H1 (cell line): ENCODE measurements around the gene FGF1. TPM values are rescaled to one million over a fixed set of nuclear protein-coding genes. Genes with fewer than 3 reads are reported as not detected.

Experiments used
- CTCF ChIA-PET: fragments of 300-600 bp; sonication (Branson Sonifier 250); formaldehyde crosslinking; loops from one replicate; lab custom pipeline; 2021; ENCODE audit not compliant: partially characterized antibody; lab: Charles Lee
- POLR2A ChIA-PET: fragments of 300-600 bp; sonication (Branson Sonifier 250); formaldehyde crosslinking; loops from one replicate; lab custom pipeline; 2021; ENCODE audit warnings: inconsistent platforms; ENCODE audit not compliant: partially characterized antibody; lab: Charles Lee
- DNase-seq, 2 experiments: peaks; one replicate each; pipeline versions ENCODE4 v3.0.0 to v3.0.0-alpha.2; 2010 to 2022; ENCODE audit warnings: low spot score in 2 of 2, low read depth in 1 of 2, mixed read lengths in 1 of 2
- FAIRE-seq: peaks from 2 replicates; lab custom pipeline; 2011; peaks lifted over from hg19 to GRCh38; lab: Jason Lieb, UNC
- H2AFZ ChIP-seq: 2 replicates; pipeline ENCODE4 v1.8.1; 2012; ENCODE audit warnings: low read length, inconsistent platforms
- H2AK5ac ChIP-seq: 2 replicates; pipeline ENCODE4 v1.6.1; 2013; ENCODE audit warnings: low read depth, low read length
- H2BK120ac ChIP-seq: replicated peaks from 2 replicates; pipeline ENCODE3; 2013; ENCODE audit warnings: low read depth, low read length, inconsistent platforms
- H2BK12ac ChIP-seq: 2 replicates; pipeline ENCODE4 v1.6.1; 2013; ENCODE audit warnings: low read depth, low read length
- H2BK15ac ChIP-seq: 2 replicates; pipeline ENCODE4 v1.6.1; 2013; ENCODE audit warnings: low read length
- H2BK20ac ChIP-seq: 2 replicates; pipeline ENCODE4 v1.6.1; 2013; ENCODE audit warnings: low read length
- H2BK5ac ChIP-seq: 2 replicates; pipeline ENCODE4 v1.6.1; 2013; ENCODE audit warnings: low read depth, low read length
- H3K14ac ChIP-seq: 2 replicates; pipeline ENCODE4 v1.6.1; 2013; ENCODE audit warnings: inconsistent platforms; ENCODE audit not compliant: insufficient read length
- H3K18ac ChIP-seq: 2 replicates; pipeline ENCODE4 v1.6.1; 2013; ENCODE audit warnings: low read length; ENCODE audit errors: extremely low read depth
- H3K23ac ChIP-seq: 2 replicates; pipeline ENCODE4 v1.6.1; 2013; ENCODE audit warnings: inconsistent platforms; ENCODE audit not compliant: insufficient read length
- H3K23me2 ChIP-seq: 2 replicates; pipeline ENCODE4 v1.6.1; 2013; ENCODE audit warnings: low read depth, low read length
- H3K27ac ChIP-seq: 2 replicates; pipeline ENCODE4 v1.6.1; 2011; ENCODE audit warnings: low read depth, low read length, inconsistent platforms
- H3K27me3 ChIP-seq, 4 experiments: replicated peaks in 1 of 4; 1 replicate in 1 of 4; 2 replicates in 3 of 4; pipeline versions ENCODE4 v1.6.1 to v1.8.1; 2011 to 2013; ENCODE audit warnings: low read length in 3 of 4, mild to moderate bottlenecking in 3 of 4, inconsistent platforms in 2 of 4, mixed read lengths in 2 of 4, moderate library complexity in 1 of 4; ENCODE audit not compliant: control insufficient read depth in 3 of 4, insufficient read depth in 3 of 4; ENCODE audit errors: extremely low read depth in 1 of 4
- H3K36me3 ChIP-seq, 4 experiments: 2 replicates each; pipeline versions ENCODE4 v1.6.1 to v1.8.1; 2011 to 2013; ENCODE audit warnings: mild to moderate bottlenecking in 4 of 4, low read length in 3 of 4, moderate library complexity in 2 of 4, control low read depth in 1 of 4, inconsistent platforms in 1 of 4; ENCODE audit not compliant: insufficient read depth in 4 of 4, control insufficient read depth in 2 of 4
- H3K4ac ChIP-seq: replicated peaks from 2 replicates; pipeline ENCODE3; 2013; ENCODE audit warnings: low read length, low read depth, mixed read lengths, inconsistent platforms; ENCODE audit not compliant: insufficient read length
- H3K4me1 ChIP-seq, 4 experiments: replicated peaks in 1 of 4; 1 replicate in 1 of 4; 2 replicates in 3 of 4; pipeline versions ENCODE4 v1.6.1 to v1.8.1; 2011 to 2013; ENCODE audit warnings: low read length in 3 of 4, inconsistent platforms in 2 of 4, mixed read lengths in 1 of 4; ENCODE audit not compliant: insufficient read depth in 4 of 4, control insufficient read depth in 3 of 4
- H3K4me2 ChIP-seq, 2 experiments: 2 replicates each; pipeline versions ENCODE4 v1.6.1 to v1.8.1; 2011 to 2013; ENCODE audit warnings: low read depth in 2 of 2, low read length in 2 of 2, control low read depth in 1 of 2, inconsistent platforms in 1 of 2, mild to moderate bottlenecking in 1 of 2; ENCODE audit not compliant: insufficient read depth in 1 of 2
- H3K4me3 ChIP-seq, 4 experiments: fragments of 200-600, 300-600 bp in 1 of 4; sonication (generic), shearing (Covaris generic), sonication (Bioruptor Twin) in 1 of 4; 2 replicates each; pipeline versions ENCODE4 v1.5.1 to v1.8.1; 2011 to 2016; ENCODE audit warnings: low read length in 4 of 4, low read depth in 3 of 4, control low read depth in 2 of 4, inconsistent platforms in 2 of 4, mild to moderate bottlenecking in 2 of 4, mixed read lengths in 1 of 4, moderate library complexity in 1 of 4; ENCODE audit not compliant: insufficient read depth in 2 of 4; ENCODE audit errors: extremely low read depth in 1 of 4
- H3K56ac ChIP-seq: replicated peaks from 2 replicates; pipeline ENCODE3; 2013; ENCODE audit warnings: low read depth, mild to moderate bottlenecking, mixed read lengths, low read length, inconsistent platforms; ENCODE audit not compliant: insufficient read length
- H3K79me1 ChIP-seq: 2 replicates; pipeline ENCODE4 v1.6.1; 2013; ENCODE audit warnings: low read depth, low read length, control low read depth
- H3K79me2 ChIP-seq, 2 experiments: 2 replicates each; pipeline versions ENCODE4 v1.6.1 to v1.8.1; 2012 to 2013; ENCODE audit warnings: low read length in 2 of 2, mild to moderate bottlenecking in 2 of 2, inconsistent platforms in 1 of 2; ENCODE audit not compliant: insufficient read depth in 2 of 2, control insufficient read depth in 1 of 2
- H3K9ac ChIP-seq, 4 experiments: replicated peaks in 1 of 4; 1 replicate in 1 of 4; 2 replicates in 3 of 4; pipeline versions ENCODE4 v1.6.1 to v1.8.1; 2011 to 2013; ENCODE audit warnings: low read depth in 3 of 4, low read length in 3 of 4, control low read depth in 2 of 4, mild to moderate bottlenecking in 2 of 4, moderate library complexity in 2 of 4, inconsistent platforms in 1 of 4; ENCODE audit errors: extremely low read depth in 1 of 4
- H3K9me3 ChIP-seq, 2 experiments: 2 replicates each; pipeline versions ENCODE4 v1.6.1 to v1.8.1; 2012 to 2013; ENCODE audit warnings: mild to moderate bottlenecking in 2 of 2, moderate library complexity in 2 of 2, control low read depth in 1 of 2, inconsistent platforms in 1 of 2, low read depth in 1 of 2, low read length in 1 of 2, mixed read lengths in 1 of 2; ENCODE audit not compliant: insufficient read depth in 2 of 2
- H4K20me1 ChIP-seq, 2 experiments: replicated peaks in 1 of 2; 2 replicates each; pipeline versions ENCODE3 to v1.8.1; 2011 to 2013; ENCODE audit warnings: inconsistent platforms in 2 of 2, low read length in 2 of 2, mild to moderate bottlenecking in 1 of 2; ENCODE audit not compliant: insufficient read depth in 2 of 2, control insufficient read depth in 1 of 2
- H4K5ac ChIP-seq: 2 replicates; pipeline ENCODE4 v1.6.1; 2013; ENCODE audit warnings: low read length, low read depth, mixed read lengths, inconsistent platforms; ENCODE audit not compliant: insufficient read length
- H4K8ac ChIP-seq: 2 replicates; pipeline ENCODE4 v1.8.0; 2013; ENCODE audit warnings: mild to moderate bottlenecking, moderate library complexity, low read length, inconsistent platforms; ENCODE audit not compliant: insufficient read depth; ENCODE audit errors: extremely low read depth
- H4K91ac ChIP-seq: replicated peaks from 2 replicates; pipeline ENCODE3; 2013; ENCODE audit warnings: low read length, mixed read lengths, inconsistent platforms; ENCODE audit not compliant: insufficient read length
- BACH1 ChIP-seq: IDR thresholded peaks from 2 replicates; pipeline ENCODE4 v1.6.1; 2012; ENCODE audit warnings: low read length, improper control_type of control experiment
- CBX8 ChIP-seq: fragments of 300-800, 300-1000 bp; sonication (generic); IDR thresholded peaks from 2 replicates; pipeline ENCODE4 v1.7.1; 2016; ENCODE audit warnings: low read depth, low read length, borderline replicate concordance
- CEBPB ChIP-seq: IDR thresholded peaks from 2 replicates; pipeline ENCODE4 v1.6.1; 2012; ENCODE audit warnings: low read depth, low read length
- EZH2 ChIP-seq: fragments of 200-600 bp; sonication (generic); IDR thresholded peaks from 2 replicates; pipeline ENCODE4 v1.7.1; 2012; ENCODE audit warnings: low read depth, mild to moderate bottlenecking, moderate library complexity, low read length, inconsistent platforms; ENCODE audit not compliant: severe bottlenecking
- HDAC6 ChIP-seq: IDR thresholded peaks from one replicate; pipeline ENCODE4 v1.7.1; 2012; ENCODE audit warnings: low read depth, mild to moderate bottlenecking, inconsistent platforms, low read length, moderate library complexity
- JUN ChIP-seq: IDR thresholded peaks from 2 replicates; pipeline ENCODE4 v1.6.1; 2011; ENCODE audit warnings: low read depth, mild to moderate bottlenecking, improper control_type of control experiment, low read length
- KDM4A ChIP-seq: IDR thresholded peaks from one replicate; pipeline ENCODE4 v1.7.1; 2012; ENCODE audit warnings: low read depth, mild to moderate bottlenecking, moderate library complexity, low read length, inconsistent platforms; ENCODE audit not compliant: severe bottlenecking
- NANOG ChIP-seq: IDR thresholded peaks from 2 replicates; pipeline ENCODE4 v1.6.1; 2011; ENCODE audit warnings: low read length, low read depth, mild to moderate bottlenecking, inconsistent platforms; ENCODE audit not compliant: insufficient read depth, poor library complexity, severe bottlenecking
- POLR2A ChIP-seq, 2 experiments: IDR thresholded peaks; 1 replicate in 1 of 2; 2 replicates in 1 of 2; pipeline ENCODE4 v1.6.1; 2011; ENCODE audit warnings: low read depth in 2 of 2, low read length in 2 of 2, mild to moderate bottlenecking in 2 of 2; ENCODE audit errors: control extremely low read depth in 1 of 2
- RFX5 ChIP-seq: IDR thresholded peaks from 2 replicates; pipeline ENCODE4 v1.6.1; 2011; ENCODE audit warnings: low read depth, low read length, improper control_type of control experiment, borderline replicate concordance
- SIX5 ChIP-seq: IDR thresholded peaks from 2 replicates; pipeline ENCODE4 v1.6.1; 2011; ENCODE audit warnings: mild to moderate bottlenecking, low read depth, low read length
- SP1 ChIP-seq: IDR thresholded peaks from 2 replicates; pipeline ENCODE4 v1.6.1; 2011; ENCODE audit warnings: low read depth, low read length
- SRF ChIP-seq: IDR thresholded peaks from 2 replicates; pipeline ENCODE4 v1.6.1; 2011; ENCODE audit warnings: mild to moderate bottlenecking, low read depth, low read length, moderate library complexity
- TBP ChIP-seq: IDR thresholded peaks from 2 replicates; pipeline ENCODE4 v1.6.1; 2011; ENCODE audit warnings: low read depth, low read length, improper control_type of control experiment
- WGBS, 2 experiments: shearing (Covaris generic) in 1 of 2; methylation state at CpG; one replicate each; pipeline versions ENCODE4 v1.1.6 to v1.1.7; 2013 to 2015; ENCODE audit warnings: low lambda C conversion rate in 2 of 2, mixed read lengths in 2 of 2, inconsistent platforms in 1 of 2, low coverage in 1 of 2, missing lambda C conversion rate in 1 of 2; ENCODE audit not compliant: insufficient replicate concordance in 2 of 2, insufficient coverage in 1 of 2, insufficient read length in 1 of 2; ENCODE audit errors: extremely low coverage in 1 of 2, missing lambda C conversion rate in 1 of 2; 5-methylcytosine and 5-hydroxymethylcytosine counted together
- polyA plus RNA-seq, 7 experiments: library from polyadenylated mRNA; depleted of rRNA in 3 of 7; stranded (reverse) in 5 of 7; unstranded in 2 of 7; fragments of >200 nt in 5 of 7; fragments of 200-250 nt in 2 of 7; gene quantifications; 1 replicate in 5 of 7; 2 replicates in 1 of 7; 4 replicates in 1 of 7; pipeline versions ENCODE4 v1.2.1 to v1.2.3, GENCODE V29; 2011 to 2013; ENCODE audit warnings: missing spikeins in 2 of 7, mixed read lengths in 2 of 7
- total RNA-seq: library from RNA; stranded (reverse); fragmentation: NEBNext Ultra II Directional; extraction: Animal tissue kit (Norgen Biotek cat#: 25700); gene quantifications from 2 replicates; pipeline ENCODE4 v1.2.1, GENCODE V29; 2021

The FGF1 gene
- total and polyA plus RNA-seq, 2 of the 8 experiments (the other 6 are each of a cell fraction or from before 2014, with no cell fraction given) = 0.30 to 0.50 TPM

GRCh38 chr5:142671266-142671665 is 14.6 kb downstream of the FGF1 start:
- H2BK15ac ChIP-seq = no peak overlapping the region
- no peak overlapping the region for H2BK12ac ChIP-seq
- H2BK120ac ChIP-seq = no peak overlapping the region
- H3K9ac ChIP-seq = no peak overlapping the region
- WGBS, 2 experiments = 89% methylated on average over 3 of the region's 3 CpGs; no CpG with 5 or more reads in 1 of the 2 experiments
- no peak overlapping the region for H2BK20ac ChIP-seq
- no peak overlapping the region for H4K91ac ChIP-seq
- H3K79me1 ChIP-seq = no peaks in the 10 kb centered on the region
- no peak overlapping the region for H3K4me2 ChIP-seq
- no peak overlapping the region for H3K27ac ChIP-seq
- H3K79me2 ChIP-seq = no peaks in the 10 kb centered on the region
- no peaks in the 10 kb centered on the region for H3K23me2 ChIP-seq
- H3K56ac ChIP-seq = no peak overlapping the region
- no peak overlapping the region for H3K18ac ChIP-seq
- no peak overlapping the region for H2AK5ac ChIP-seq
- H4K20me1 ChIP-seq = no peaks in the 10 kb centered on the region
- TF ChIP-seq SRF (no peak), TBP (no peak), JUN (no peak), EZH2 (no peak), BACH1 (no peak), KDM4A (no peak), HDAC6 (no peak), CBX8 (no peak), SP1 (no peak), RFX5 (no peak), SIX5 (no peak), CEBPB (no peak), POLR2A (IDR thresholded peaks at IDR 0.05; ENCODE audit: control extremely low read depth in 1 of 2, low read depth in 2 of 2, low read length in 2 of 2) (no peak), NANOG (no peak)
- TF ChIP-seq, all 59 proteins: peak for 0
- no peak overlapping the region for H4K8ac ChIP-seq
- no peaks in the 10 kb centered on the region for H3K9me3 ChIP-seq
- CTCF ChIA-PET = interaction anchor here (0.6 to 5.3 kb wide), 8 partner anchors 10 to 284 kb away, joined by 3 to 41 read pairs (median 5); partner anchors contain the start of gene FGF1
- H2BK5ac ChIP-seq = no peak overlapping the region
- no peak overlapping the region for H3K14ac ChIP-seq
- H4K5ac ChIP-seq = no peak overlapping the region
- DNase-seq (no peak), FAIRE-seq (no peak)
- H3K4me3 ChIP-seq = no peak overlapping the region
- H3K4me1 ChIP-seq = peaks cover 0 to 6% (median 0%) of the 10 kb centered on the region in 4 experiments; a peak in 1 of 7 replicates
- POLR2A ChIA-PET = interaction anchor here (1.1 kb wide), 1 partner anchor 12 kb away, joined by 3 read pairs; no protein-coding TSS in a partner anchor
- H3K23ac ChIP-seq = no peak overlapping the region
- no peaks in the 10 kb centered on the region; a peak in 3 of 7 replicates for H3K27me3 ChIP-seq
- no peaks in the 10 kb centered on the region for H3K36me3 ChIP-seq
- no peak overlapping the region for H2AFZ ChIP-seq
- H3K4ac ChIP-seq = no peak overlapping the region
